GM19351 (cell line): Measurements from ENCODE around the gene OR5H1.
"Not testable (repeated sequence)": the region's sequence is repeated elsewhere in the genome, so short reads cannot be mapped to it uniquely, and the experiment has no call there.

Experiments
- ATAC-seq: cut with Tn5 transposase; IDR thresholded peaks from one replicate; pipeline ENCODE4 v1.9.1; 2021; ENCODE audit warnings: mild to moderate bottlenecking, moderate library complexity; ENCODE audit not compliant: unreplicated experiment

Gene OR5H1

DNA sequence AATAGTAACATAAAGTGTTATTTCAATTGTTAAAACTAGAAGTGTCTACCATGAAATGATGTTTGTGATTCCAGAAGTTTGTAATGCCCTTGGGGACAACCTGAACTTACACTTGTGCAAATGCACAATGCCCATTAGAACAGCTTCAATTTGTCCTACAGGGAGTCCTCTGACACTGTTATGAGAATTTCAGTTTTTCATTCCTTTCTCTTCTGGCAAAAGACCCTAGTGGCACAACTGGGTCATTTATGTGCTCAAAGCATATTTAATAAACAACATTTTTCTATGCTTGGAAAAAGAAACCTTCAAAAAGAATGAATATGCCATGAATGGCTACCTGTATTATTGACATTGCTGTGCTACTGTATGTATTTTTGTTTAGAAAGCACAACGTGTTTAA, at the start of gene OR5H1:
OR5H1 (plus strand) TSS at position 301 of the 400 bp plus-strand sequence. CDS start 1,977 bp downstream, outside the sequence.
- ATAC-seq = no peak

DNA sequence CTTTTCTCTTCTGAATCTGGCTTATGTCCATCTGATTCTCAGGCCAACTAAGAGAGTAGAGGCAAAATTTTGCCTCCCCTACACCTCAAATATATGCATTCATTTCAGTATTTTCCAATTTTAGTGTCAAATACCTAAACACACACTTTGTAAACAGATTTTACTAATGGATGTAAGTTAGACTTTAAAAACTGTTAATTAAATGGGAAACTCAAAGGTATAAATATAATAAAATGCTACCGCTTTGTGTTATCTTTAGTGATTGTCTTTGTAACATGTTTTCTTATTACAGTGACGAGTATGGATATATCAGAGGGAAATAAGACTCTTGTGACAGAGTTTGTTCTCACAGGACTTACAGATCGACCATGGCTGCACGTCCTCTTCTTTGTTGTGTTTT, 43.6 kb upstream of the OR5H1 start, which contains the start of gene OR5AC2:
OR5AC2 (plus strand) TSS at position 301 of the 400 bp plus-strand sequence; CDS start at position 301, 0 bp downstream.
- no peak for ATAC-seq

DNA sequence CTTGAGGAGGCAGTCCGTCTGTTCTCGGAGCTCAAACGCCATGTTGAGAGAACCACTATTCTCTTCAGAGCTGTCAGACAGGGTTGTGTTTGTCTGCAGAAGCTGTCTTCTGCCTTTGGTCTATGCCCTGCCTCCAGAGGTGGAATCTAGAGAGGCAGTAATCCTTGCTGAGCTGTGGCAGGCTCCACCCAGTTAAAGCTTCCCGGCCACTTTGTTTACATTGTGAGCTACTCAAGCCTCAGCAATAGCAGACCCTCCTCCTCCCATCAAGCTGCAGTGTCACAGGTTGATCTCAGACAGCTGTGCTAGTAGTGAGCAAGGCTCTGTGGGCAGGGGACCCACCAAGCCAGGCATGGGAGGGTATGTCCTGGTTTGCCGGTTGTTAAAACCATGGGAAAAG, 34.6 kb upstream of the OR5H1 start:
- ATAC-seq = no peak

DNA sequence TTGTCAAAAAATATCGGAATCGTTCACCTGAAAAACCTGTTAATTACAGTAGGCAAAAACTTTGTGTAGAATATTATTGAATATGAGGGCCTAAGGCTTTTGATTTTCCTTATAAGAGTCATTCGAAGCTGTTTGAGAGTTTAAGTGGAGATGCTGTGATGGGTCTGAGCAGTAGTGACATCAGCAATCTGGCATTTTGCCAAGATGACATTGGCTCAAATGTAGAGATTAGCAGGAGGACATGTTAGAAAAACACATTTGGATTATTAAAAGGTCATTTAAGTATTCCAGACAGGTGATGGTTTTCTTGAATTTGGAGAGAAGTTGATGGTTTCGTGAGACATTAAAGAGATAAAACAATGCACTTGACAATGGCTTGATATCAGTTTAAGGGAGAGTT, 30.7 kb upstream of the OR5H1 start:
- no peak for ATAC-seq

DNA sequence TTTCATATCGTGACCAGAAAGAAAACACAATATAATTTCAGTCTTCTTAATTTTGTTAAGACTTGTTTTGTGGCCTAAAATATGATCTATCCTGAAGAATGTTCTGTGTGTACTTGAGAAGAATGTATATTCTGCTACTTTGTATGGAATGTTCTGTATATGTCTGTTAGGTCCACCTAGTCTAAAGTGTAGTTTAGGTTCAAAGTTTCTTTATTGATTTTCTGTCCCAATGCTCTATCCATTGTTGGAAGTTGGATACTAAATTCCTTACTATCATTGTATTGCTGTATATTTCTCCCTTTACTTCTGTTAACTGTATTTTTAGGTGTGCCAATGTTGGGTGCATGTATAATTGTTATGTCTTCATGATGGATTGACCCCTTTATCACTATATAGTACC, 22.4 kb upstream of the OR5H1 start:
- ATAC-seq = no peak

DNA sequence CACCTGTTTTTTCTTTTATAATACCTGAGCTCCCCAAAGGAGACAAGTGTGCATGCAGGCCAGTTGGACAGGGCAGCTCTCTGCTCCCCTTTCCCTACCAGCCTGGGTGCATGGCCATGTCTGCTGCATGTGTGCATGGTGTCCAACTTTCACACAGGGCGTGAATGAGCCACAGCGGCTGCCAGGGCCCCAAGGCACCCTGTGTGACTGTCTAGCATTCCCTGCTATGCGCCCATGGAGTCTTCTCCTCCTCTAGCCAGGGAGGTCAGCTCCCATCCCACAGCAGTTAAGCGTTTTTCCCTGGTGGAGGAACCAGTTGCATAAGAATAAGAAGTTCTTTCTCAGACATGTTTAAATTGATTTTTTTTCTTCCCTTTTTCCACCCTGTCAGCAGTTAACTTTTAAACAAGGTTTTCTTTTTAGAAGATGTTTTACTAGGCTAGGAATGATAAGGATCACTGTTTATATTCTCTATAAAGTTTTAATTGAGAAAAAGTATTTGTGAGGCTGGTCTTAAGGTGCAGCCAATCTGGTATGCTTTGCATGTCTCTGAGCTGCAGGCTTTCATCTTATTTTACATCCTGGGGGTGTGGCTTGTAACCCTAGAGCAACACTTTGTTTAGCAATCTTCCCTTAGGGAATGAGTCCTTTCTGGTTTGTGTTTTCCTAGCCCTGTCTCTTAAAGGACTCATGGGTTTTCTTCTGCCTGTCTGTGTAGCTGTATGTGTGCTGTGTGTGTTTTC, 20.5 kb upstream of the OR5H1 start:
- no peak for ATAC-seq

DNA sequence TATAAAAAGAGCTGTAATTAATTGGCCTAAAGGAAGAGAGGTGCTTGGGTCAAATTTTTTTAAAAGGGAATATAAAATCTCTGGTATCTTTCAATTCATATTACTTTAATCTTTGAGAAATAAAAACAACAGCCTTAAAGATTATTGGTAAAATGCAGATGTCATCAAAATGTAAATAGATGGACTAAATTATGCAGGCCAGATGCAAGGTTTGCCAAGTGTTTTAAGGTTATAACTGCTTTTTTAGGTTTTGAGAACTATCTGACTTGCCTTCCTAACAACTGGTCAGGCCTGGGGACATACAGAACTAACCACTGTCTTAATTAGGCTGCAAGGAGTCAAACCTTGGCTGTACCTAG, 20.0 kb upstream of the OR5H1 start:
- ATAC-seq = no peak

DNA sequence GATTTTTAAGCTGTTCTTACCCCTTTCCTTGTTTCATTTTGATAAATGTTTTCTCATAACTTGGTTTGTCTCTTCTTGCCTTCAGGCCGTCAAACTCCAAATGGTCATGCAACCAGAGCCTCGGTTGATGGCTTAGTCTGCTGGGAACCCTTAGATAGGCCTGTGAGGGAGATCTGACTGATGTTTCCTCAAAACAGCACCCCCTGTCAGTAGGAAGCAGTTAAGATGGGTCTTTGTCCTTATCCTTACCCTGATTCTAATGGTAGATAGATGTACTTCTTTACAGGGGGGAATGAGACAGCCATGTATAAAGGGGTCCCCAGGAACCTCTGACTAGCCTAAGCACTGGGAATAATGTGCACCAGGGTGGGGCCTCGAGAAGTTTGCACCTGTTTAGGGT, 16.3 kb upstream of the OR5H1 start:
- ATAC-seq = no peak

DNA sequence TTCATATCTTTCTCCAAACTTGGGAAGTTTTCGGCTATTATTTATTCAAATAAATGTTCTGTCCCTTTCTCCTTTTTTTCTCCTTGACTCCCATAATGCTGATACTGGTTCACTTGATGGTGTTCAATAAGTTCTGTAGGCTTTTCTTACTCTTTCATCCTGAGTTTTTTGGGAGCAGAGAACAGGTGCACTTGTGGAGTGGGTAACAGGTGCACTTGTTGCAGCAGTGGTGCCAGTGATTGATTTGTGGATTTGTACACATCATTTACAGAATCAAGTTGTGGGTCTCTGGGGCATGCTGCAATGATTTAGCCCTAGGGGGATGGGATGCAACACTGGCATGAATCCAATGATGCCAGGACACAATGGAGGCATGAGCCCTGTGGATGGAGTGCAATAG, 14.8 kb upstream of the OR5H1 start:
- ATAC-seq = no peak

DNA sequence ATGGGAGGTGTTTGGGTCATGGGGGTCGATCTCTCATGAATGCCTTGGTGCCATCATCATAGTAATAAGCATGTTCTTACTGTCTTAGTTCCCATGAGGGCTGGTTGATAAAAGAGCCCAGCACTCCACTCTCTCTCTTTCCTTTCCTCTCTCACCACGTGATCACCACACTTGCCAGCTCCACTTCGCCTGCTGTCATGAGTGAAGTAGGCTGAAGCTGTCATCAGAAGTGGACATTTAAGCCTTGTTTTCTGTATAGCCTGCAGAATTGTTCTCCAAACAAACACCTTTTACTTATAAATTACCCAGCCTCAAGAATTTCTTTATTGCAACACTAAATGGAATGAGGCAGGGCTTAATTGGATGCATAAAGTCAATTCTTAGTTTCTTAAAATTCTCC, 6.1 kb downstream of the OR5H1 start:
- no peak for ATAC-seq

DNA sequence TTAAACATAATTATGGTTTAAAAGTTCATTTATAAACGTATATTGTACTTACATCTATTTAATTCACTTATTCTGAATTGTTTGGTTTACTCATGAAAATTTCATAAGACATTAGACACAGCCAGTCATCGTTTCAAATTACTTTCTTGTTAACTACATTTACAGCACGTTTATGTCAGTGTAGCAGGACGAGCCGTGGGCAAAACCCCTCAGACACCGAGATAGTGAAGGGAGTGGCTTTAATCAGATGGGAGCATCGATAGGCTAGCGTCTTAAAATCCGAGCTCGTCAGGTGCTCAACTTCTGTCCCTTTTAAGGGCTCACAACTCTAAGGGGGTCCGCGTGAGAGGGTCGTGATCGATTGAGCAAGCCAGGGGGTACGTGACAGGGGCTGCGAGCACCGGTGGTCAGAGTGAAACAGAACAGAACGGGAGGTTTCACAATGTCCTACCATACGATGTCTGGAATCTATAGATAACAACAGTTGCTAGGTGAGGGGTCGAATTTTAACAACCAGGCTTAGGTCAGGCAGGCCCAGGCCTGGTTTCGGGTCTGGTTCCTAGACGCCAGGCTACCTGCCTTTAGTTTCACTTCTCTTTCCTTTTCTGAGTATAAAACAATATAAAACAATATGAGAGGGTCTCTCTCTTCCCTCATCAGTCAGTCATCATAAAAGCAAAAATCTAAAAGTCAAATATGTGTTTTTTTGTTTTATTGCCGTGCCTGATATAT, 7.5 kb downstream of the OR5H1 start:
- not testable (repeated sequence) for ATAC-seq

DNA sequence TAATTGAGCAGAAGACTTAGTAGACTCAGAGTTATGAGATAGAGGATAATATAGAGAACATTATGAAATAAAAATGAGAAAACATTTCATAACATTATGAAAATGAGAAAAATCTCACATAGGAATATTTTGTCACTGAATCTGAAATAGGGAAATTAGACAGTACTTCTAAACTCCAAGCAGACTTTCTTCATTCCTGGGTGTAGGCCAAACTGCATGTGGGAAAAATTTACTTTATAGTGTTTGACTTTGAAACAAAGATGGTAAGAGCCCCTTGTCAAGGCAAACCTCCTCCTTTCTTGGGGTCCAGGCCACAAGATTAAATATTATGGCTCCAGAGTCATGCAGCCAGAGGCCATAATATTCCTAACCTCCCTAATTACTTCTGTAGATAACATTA, 10.0 kb downstream of the OR5H1 start:
- no peak for ATAC-seq

DNA sequence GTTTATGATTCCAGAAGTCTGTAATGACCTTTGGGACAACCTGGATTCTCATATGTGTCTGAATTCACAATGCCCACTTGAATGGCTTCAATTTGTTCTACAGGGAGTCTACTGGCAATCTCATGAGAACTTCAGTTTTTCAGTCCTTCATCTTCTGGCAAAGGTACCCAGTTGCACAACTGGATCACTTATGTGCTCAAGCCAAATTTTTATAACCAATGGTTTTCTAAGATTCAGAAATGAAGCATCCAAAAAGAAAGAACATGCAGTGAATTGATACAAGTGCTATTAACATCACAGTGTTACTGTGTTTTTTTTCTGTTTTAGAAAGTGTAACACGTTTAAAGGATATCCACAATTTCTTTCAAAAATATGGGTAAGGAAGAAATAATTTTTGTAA, 16.7 kb downstream of the OR5H1 start, which contains the start of gene OR5H14:
OR5H14 (plus strand) TSS at position 301 of the 400 bp plus-strand sequence. CDS start 1,907 bp downstream, outside the sequence.
- no peak for ATAC-seq

DNA sequence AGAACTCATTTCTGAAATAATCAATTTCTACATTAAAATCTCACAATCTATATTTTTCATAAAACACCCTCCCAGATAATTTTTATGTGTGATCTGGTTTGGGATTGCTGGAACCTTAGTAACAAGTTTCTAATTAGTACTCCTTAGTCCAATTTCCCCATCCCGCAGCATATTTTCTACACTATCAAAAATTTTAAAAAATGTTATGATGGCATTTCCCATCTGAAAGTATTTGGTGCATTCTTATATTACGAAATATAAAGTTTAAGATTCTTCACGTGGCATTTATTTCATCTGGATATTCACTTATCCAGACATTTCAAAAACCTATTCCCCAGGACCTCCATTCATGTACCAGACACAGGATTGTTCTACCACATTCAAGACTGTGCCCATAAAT, 18.2 kb downstream of the OR5H1 start:
- ATAC-seq = no peak

DNA sequence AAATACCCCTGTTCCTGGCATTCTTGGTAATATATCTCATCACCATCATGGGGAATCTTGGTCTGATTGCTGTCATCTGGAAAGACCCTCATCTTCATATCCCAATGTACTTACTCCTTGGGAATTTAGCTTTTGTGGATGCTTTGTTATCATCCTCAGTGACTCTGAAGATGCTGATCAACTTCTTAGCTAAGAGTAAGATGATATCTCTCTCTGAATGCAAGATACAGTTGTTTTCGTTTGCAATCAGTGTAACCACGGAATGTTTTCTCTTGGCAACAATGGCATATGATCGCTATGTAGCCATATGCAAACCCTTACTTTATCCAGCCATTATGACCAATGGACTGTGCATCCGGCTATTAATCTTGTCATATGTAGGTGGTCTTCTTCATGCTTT, 18.9 kb downstream of the OR5H1 start:
- not testable (repeated sequence) for ATAC-seq

DNA sequence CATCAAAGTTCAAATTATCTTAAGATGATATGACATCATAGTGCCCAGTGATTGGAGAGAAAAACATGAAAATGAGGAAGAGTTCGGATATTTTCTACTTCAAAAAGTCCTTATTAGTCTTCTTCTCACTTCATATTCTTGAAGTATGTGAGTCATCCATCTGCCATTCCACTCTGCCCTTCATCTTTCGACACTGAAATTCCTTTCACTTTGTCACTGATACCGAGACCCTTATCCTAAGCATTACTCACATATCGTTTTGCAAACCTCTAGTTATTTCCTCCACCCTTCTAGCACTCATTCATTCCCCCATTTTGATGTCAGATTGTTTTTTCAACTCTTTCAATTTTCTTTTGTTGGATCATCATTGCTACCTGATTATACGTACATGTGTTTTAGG, 20.7 kb downstream of the OR5H1 start:
- ATAC-seq = no peak

DNA sequence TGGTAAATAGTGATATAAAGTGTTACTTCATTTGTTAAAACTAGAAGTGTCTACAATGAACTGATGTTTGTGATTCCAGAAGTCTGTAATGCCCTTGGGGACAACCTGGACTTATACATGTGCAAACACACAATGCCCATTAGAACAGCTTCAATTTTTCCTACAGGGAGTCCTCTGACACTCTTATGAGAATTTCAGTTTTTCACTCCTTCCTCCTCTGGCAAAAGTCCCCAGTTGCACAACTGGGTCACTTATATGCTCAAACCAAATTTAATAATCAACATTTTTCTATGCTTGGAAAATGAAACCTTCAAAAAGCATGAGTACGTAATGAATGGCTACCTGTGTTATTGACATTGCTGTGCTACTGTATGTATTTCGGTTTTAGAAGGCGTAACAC, 35.9 kb downstream of the OR5H1 start, which contains the start of gene OR5H15:
OR5H15 (plus strand) TSS at position 301 of the 400 bp plus-strand sequence. CDS start 2,004 bp downstream, outside the sequence.
- no peak for ATAC-seq

DNA sequence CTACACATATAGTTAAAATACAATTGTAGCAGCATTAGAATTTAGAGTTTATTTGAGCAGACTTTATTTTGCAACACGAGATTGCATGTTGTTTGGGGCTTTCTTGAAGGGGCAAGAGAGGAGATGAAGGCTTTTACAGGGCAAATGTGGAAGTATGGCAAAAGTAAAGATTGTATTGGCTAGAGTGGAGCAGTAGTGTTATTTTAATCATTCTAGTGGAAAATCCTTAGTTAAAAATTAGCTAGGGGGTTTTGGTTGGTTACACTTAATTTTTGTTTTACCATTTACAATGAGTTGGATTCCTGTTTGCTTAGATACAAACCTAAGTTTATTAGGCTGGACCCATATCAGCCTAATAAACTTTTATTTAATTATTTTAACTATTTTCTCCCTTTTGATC, 40.5 kb downstream of the OR5H1 start:
- ATAC-seq = no peak

DNA sequence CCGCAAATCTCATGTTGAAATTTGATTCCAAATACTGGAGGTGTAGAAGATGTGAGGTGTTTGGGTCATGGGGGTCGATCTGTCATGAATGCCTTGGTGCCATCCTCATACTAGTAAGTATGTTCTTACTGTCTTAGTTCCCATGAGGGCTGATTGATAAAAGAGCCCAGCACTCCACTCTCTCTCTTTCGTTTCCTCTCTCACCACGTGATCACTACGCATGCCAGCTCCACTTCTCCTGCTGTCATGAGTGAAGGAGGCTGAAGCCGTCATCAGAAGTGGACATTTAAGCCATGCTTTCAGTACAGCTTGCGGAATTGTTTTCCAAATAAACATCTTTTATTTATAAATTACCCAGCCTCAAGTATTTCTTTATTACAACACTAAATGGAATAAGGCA, 42.1 kb downstream of the OR5H1 start:
- no peak for ATAC-seq

DNA sequence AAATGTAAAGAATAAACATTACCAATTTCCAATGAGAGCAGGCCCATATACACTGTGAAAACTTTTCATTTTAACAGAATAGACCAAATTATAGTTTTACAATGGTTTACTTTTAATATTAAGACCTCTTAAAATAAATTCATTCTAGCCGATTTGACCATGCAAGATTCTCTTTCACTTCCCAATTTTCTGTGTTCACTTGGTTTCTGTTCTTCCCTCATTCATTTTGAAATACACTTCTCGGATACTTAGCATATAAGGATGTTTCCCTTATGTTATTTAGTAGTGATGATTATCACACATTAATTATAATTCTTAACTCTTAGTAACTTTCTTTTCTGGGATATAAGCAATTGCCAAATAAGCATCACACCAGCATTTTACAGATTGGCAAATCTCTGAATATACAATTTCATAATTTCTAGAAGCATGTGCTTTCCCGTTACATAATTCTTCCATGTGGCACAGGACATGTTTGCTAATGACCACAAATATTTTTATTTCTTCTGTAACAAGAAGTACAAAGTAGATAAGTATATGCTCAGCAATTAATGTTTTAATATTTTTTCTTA, 49.9 kb downstream of the OR5H1 start:
- ATAC-seq = no peak

DNA sequence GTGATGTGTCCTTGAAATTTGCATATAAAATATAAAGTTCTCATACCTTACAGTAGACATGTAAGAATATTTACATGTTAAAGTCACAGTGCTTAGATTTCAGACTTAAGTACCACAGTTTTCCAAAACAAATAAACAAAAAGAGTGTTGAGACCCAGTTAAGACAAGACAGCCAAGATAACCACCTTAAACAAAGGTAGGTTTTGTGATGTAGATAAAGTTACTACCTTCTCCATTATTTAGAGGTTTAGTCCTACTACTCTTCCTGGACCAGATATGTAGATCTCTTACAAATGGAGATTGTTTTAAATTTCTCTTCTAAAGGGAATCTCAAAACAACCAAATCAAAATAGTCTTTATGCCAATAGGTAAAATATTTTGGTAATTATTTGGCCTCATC, 51.7 kb downstream of the OR5H1 start:
- no peak for ATAC-seq

DNA sequence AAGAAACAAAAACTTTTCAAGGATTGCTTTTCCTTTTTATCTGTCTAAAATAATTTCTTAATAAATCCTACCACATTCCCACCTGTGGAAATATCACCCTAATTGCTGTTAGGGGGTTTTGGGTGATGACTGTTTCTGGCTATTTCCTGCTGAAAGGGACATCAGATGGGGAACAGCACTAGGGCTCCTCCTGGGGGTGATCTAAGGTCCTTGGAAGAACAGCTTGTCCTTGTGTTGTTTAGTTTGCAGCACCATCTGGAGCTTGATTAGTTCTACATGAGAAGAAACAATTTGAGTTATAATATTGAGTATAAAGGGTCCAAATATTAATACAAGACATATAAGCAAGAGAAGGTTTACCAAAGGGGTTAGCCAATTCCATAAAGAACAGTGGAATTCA, 54.7 kb downstream of the OR5H1 start:
- no peak for ATAC-seq
